NCI-H345 (cell line): ENCODE results near the gene MIP.
A peak's percentile ranks its signal among the peaks of the same experiment; 100 is the strongest.
"Not testable (repeated sequence)": the region's sequence is repeated elsewhere in the genome, so short reads cannot be mapped to it uniquely, and the experiment has no call there.

Experiments
- DNase-seq: peaks from one replicate; lab custom pipeline; 2025; lab: John Stamatoyannopoulos, UW

MIP gene

GRCh38 chr12:56454557-56454956 is at the start of gene MIP:
Gene MIP (minus strand): TSS chr12:56454657. CDS start chr12:56454613, 44 bp downstream.
- DNase-seq, result no peak

- DNase-seq, result not testable (repeated sequence)
These were observed 45.4 kb upstream of the MIP start for GRCh38 chr12:56499879-56500278.

- DNase-seq, result not testable (repeated sequence)
These were observed 45.0 kb upstream of the MIP start for GRCh38 chr12:56499452-56499851.

- peak; percentile 42 for DNase-seq
These were observed 43.9 kb upstream of the MIP start for GRCh38 chr12:56498126-56498902.

GRCh38 chr12:56496704-56497103 is 42.2 kb upstream of the MIP start:
- not testable (repeated sequence) for DNase-seq

DNA sequence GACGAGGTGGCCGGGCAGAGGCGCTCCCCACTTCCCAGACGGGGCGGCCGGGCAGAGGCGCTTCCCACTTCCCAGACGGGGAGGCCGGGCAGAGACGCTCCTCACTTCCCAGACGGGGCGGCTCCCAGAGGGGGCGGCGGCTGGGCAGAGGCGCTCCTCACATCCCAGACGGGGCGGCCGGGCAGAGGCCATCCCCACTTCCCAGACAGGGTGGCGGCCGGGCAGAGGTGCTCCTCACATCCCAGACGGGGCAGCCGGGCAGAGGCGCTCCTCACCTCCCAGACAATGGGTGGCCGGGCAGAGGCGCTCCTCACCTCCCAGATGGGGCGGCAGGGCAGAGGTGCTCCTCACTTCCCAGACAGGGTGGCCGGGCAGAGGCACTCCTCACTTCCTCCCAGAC is 40.0 kb upstream of the MIP start:
- DNase-seq, result not testable (repeated sequence)

GRCh38 chr12:56494106-56494415 is 39.6 kb upstream of the MIP start:
- DNase-seq, result not testable (repeated sequence)

DNA sequence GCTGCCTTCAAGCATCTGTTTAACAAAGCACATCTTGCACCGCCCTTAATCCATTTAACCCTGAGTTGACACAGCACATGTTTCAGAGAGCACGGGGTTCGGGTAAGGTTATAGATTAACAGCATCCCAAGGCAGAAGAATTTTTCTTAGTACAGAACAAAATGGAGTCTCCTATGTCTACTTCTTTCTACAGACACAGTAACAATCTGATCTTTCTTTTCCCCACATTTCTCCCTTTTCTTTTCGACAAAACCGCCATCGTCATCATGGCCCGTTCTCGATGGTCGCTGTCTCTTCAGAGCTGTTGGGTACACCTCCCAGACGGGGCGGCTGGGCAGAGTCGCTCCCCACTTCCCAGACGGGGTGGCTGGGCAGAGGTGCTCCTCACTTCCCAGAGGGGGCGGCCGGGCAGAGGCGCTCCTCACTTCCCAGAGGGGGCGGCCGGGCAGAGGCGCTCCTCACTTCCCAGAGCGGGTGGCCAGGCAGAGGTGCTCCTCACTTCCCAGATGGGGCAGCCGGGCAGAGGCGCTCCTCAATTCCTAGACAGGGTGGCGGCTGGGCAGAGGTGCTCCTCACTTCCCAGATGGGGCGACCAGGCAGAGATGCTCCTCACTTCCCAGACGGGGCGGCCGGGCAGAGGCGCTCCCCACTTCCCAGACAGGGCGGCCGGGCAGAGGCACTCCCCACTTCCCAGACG is 39.1 kb upstream of the MIP start:
- not testable (repeated sequence) for DNase-seq

DNA sequence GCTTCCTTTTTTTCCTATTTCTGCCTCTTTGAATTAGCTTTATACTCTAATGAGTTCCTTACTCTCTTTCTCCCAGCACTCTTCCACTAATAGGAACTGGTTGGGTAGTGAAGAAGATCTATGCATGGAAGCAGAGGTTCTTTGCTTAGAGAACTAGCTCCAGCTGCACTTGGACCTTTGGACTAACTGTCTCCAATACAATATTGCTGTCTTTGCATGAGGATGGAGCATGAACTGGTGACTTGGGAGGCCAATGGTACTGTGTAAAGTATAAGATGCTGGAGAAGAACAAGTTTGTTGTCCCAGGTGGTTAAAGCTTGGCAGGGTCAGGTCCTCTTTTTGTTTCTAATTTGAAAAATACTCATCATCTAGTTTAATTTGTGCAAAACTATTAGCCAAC is 35.9 kb upstream of the MIP start:
- DNase-seq, result no peak

DNA sequence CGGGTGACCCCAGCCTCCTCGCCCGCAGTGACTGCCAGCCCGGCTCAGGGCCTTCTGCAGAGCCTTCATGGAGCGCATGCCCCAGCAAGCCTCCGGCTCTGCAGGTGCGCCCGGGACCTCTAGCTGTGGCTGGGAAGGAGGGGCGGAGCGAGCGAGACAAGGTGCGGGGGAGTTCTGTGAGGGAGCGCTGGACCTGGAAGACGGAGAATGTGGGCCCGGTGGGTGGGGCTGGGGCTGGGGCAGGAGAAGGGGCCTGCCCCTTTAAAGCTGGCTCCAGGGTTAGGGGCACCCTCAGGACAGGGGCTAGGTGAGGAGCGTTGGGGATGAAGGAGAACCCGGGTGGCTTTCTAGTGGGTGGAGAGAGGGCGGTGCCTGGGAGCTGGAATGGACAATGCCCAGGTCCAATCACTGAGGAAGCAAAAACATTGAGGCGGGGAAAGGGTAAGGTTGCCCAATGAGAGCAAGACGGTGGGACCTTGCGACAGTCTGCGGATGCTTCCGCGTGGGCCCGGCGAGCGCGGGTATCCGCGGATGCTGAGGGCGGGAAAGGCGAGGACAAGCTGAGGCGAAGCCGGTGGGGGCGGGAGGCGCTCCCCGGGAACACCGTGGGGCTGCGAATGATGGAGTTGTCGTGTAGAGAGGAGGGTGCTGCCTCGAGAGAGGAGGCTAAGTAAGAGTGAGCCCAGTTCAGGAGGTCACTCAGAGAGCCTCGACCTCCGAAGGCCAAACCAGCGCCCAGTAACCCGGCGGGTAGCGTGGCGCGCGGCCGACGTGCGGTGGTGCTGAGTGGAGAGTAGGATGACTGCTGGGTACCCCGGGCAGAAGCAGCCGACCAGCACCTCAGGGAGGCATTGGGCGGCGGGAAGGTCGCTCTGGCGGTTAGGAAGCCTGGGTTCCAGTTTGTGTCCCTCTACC is 33.8 kb upstream of the MIP start, which contains the start of gene GLS2:
TSS of gene GLS2 (minus strand) at position 121 of the 915 bp plus-strand sequence. CDS start at position 78, 43 bp downstream.
- peak; percentile 88 for DNase-seq

DNA sequence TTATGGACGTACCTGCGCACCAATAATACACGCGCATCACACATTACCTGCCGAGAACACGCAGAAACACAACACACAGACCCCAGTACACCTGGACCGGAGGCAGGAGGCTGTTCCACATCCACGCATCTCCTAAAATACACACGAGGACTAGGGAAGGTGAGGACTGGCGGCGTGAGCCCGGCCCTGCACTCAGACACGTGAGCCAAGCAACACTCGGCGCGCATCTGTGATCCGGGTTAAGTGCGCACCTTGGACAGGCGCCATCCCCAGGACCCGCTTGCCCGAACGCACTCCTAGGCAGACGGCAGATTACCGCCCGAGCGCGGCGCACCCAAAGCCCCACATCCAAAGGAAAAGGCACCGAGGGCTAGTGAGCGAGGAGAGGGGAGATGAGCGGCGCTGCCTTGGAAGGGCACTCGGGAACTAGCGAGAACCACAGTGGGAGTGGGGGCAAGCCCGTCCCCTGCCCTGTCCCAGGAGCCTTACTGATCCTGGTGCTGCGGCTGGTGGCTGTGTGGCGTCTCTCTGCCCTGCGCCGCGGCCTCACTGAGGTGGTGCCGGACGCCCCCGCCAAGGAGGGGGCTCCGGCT is 33.1 kb upstream of the MIP start:
- peak; percentile 58 for DNase-seq

DNA sequence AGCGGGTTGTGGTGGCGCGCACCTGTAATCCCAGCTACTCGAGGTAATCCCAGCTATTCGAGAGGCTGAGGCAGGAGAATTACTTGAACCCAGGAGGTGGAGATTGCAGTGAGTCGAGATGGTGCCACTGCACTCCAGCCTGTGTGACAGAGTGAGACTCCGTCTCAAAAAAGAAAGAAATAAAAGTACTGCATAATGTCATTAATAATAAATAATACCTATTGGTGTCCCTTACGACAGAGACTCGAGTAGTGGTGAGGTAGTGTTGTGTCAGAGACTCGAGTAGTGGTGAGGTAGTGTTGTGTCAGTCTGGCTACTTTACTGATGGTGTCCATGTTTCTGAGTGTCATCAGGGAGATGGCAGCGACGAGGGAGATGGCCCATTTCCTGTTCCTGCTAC is 32.2 kb upstream of the MIP start:
- DNase-seq, result no peak

GRCh38 chr12:56484566-56484965 is 30.1 kb upstream of the MIP start:
- DNase-seq, result no peak

DNA sequence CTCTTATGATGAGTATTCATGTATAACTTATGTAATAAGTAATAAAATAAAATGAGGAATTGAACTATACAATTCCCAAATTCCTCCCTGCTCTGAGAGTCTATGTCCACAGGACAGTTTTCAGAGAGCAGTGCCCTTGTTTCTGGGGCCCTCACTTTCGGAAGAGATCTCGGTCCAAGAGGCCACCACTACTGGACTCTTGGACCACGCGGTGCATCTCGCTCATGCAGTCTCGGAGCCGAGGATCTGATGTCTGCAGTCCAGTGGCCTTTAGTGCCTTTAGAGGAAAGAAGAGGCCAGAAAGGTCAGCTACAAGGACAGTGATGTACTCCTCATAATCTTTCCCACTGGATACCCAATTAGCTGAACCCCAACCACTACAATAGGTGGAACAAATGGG is 25.2 kb upstream of the MIP start:
- no peak for DNase-seq

DNA sequence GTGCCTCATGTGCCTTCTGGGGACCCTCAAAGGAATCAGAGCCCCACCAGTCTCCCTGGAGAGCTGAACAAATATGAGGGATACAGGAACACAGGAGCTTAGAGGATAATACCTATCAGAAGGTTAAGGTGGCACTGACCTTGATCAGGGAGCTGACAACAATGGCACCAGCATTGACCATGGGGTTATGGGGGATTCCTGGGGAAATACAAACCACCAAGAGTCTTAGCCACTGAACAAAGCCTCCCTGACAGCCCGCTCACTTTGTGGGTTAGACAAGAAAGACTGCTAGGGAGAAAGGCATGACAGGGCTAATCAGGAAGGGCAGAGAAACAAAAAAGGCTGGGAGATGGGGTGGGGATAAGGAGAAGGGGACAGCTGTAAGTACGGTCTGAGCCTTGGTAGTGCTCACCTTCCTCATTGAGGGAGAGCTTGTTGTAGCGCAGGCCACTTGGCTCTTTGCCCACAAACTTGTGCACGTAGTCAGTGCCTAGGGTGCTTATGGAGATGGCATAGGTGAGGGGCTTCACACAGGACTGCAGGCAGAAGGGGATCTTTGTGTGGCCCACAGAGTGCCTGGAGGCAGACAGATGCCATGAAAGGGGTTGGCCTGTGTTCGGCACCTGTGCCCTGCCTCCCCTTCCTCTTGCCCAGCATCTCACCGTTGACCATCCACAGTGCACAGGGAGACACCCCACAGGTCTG is 23.2 kb upstream of the MIP start:
- DNase-seq, result no peak

DNA sequence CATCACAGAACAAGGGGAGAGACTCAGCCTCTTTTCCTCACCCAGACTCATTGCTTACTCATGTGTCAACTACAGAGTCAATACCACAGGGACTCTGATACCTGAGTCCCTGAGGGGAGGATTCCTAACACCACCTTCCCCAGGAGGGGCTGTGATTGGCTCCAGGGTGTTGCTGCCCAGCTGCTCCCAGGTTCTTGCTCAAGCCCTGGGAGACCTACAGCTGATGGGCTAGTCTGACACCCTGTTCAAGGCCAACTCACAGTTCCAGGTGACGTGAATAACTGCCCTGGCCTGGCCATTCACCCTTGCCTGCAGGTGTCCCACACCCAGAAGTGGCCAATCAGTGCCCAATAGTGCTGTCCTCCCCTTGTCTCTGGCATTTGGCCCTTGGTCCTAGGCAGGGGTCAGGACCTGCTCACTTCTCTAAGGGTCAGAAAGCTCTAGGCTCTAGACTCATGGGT is 22.5 kb upstream of the MIP start:
- DNase-seq, result no peak

DNA sequence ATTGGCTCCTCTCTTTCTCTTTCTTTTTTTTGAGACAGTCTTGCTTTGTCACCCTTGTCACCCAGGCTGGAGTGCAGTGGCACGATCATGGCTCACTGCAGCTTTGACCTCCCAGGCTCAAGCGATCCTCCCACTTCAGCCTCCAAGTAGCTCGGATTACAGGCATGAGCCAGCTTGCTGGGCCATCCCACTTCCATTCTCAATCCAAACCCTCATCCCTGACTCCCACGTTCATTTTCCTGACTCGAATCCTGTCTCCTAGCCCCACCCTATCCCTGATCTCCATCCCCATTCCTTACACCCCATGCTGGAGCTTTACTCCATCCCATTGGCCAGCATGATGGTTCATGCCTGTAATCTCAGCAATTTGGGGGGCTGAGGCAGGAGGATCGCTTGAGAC is 21.7 kb upstream of the MIP start:
- DNase-seq, result no peak

DNA sequence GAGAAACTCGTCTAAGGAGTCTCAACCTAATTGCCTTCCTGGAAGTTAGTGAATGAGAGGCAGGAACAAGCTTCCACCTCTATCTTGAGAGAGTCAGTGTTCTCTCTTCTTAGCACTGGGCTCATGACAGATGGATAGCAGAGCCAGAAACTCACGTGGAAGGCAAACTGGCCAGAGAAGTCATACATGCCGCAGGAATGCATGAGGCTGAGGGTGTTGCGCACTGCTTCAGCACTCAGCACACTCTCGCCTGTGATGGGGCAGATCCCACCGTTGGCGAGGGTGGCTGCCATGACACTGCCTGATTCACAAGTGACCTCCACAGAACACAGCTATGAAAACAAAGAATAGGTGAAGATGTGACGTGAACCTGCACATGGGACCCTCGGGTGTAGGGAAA is 19.9 kb upstream of the MIP start:
- DNase-seq, result no peak

- no peak for DNase-seq
These were observed 14.8 kb upstream of the MIP start for GRCh38 chr12:56469007-56469930.
